ENCODE data around the gene TTC9C.
"Not testable (repeated sequence)": the region's sequence is repeated elsewhere in the genome, so short reads cannot be mapped to it uniquely, and the experiment has no call there.

Gene TTC9C, protein sequence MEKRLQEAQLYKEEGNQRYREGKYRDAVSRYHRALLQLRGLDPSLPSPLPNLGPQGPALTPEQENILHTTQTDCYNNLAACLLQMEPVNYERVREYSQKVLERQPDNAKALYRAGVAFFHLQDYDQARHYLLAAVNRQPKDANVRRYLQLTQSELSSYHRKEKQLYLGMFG

DNA sequence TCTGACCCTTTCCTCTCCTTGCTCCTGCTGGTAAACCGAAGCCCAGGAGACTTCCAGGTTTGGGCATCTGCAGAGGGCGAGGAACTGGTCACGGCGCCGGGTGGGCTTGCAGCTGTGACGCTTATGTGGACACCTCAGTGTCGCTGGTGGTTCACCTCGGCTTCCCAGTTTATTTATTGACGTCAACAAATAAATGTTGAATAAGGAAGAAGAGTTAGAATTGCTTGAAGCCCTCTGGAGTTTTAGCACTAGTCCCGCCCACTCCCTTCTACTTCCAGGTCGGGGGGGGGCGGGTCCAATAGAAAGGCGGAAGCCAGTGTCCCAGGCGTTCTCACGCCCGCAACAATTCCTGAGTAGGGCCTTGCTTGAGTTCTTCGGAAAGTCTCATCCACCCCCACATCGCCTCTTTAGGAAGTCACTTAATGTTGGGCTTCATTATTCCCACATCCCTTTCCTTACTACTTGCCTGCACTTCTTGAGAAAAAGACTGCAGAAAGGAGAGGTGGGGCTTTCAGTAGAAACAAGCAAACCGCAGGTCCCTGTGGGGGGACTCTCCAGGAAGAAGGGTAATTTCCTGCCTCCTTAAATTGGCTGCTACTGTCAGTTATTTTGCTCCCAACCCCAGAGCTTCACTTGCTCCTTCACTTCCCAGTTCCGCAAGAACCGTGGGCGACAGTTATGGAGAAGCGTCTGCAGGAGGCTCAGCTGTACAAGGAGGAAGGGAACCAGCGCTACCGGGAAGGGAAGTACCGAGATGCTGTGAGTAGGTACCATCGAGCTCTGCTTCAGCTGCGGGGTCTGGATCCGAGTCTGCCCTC is at the start of gene TTC9C:
TSS of gene TTC9C (plus strand) at position 316 of the 818 bp plus-strand sequence. CDS start at position 679, 363 bp downstream.
- DNase-seq, result peak; percentile 85

DNA sequence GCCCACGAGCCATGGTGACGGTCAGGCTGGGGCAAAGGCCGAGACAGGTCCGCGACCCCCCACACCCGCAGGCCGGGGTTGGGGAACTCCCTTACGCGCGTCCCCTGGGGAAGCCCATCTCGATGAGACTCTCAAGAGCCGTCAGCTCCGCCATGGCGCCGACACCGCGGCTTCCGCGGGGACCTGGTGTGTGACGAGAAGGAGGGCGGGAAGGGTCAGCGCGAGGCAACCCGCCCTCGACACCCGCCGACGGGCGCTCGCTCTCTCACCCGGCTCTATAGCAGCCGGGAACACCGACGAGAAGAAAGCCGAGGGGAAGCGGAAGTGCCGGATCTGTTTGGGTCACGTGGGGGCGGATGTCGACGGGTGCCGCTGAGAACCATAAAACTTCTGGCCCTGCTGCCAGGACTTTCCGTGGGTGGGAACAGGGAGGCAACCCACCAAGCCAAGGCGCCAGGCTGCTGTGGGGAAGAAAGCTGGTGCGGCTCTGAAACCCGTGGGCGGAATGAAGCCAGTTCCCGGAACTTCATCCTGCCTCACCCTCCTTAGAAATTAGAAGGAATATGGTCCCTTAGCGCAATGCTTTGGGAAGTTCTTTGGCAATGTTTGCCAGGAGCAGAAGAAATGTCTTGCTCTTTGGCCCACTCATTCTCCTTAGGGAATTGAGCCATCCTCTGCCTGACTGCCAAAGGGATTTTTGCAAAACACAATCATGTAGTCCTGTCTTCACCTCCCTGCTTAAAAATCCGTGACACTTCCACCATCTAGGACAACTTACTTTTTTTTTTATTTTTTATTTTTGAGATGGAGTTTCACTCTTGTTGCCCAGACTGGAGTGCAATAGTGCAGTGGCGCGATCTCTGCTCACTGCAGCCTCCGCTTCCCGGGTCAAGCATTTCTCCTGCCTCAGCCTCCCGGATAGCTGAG is 49.3 kb upstream of the TTC9C start, which contains the start of gene UBXN1:
TSS of gene UBXN1 (minus strand) at position 304 of the 927 bp plus-strand sequence. CDS start at position 154, 150 bp downstream.
- DNase-seq, result peak; percentile 88

DNA sequence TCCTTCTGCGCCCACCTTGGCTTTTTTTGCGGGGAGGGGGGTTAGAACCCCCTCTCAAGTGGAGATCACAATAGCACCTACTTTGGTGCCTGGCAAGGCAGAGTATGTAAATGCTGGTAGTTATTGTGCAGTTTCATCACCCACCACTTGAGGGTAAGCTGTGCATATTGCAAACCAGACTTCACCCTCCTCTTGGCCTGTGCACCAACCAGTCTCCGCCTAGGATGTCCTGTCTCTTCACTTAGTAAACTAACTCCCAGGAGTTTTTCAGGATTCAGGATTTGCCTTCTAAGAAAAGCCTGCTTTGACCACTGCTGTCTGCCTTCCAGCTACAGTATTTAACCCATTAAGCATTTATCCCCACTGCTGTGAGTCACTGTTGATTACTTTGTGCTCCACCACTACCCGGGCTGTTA is 47.5 kb upstream of the TTC9C start:
- DNase-seq, result peak; percentile 33

DNA sequence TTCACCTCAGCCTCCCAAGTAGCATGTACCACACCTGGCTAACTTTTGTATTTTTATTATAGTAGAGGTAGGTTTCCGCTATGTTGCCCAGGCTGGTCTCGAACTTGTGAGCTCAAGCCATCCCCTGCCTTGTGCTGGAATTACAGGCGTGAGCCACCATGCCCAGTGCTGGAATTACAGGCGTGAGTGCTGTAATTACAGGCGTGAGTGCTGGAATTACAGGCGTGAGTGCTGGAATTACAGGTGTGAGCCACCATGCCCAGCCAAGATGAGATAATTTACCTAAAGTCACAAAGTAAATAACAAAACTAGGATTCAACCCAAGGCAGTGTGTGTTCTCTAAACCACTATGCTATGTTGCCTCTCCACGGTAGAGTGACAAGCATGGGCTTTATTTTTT is 45.8 kb upstream of the TTC9C start:
- no peak for DNase-seq

DNA sequence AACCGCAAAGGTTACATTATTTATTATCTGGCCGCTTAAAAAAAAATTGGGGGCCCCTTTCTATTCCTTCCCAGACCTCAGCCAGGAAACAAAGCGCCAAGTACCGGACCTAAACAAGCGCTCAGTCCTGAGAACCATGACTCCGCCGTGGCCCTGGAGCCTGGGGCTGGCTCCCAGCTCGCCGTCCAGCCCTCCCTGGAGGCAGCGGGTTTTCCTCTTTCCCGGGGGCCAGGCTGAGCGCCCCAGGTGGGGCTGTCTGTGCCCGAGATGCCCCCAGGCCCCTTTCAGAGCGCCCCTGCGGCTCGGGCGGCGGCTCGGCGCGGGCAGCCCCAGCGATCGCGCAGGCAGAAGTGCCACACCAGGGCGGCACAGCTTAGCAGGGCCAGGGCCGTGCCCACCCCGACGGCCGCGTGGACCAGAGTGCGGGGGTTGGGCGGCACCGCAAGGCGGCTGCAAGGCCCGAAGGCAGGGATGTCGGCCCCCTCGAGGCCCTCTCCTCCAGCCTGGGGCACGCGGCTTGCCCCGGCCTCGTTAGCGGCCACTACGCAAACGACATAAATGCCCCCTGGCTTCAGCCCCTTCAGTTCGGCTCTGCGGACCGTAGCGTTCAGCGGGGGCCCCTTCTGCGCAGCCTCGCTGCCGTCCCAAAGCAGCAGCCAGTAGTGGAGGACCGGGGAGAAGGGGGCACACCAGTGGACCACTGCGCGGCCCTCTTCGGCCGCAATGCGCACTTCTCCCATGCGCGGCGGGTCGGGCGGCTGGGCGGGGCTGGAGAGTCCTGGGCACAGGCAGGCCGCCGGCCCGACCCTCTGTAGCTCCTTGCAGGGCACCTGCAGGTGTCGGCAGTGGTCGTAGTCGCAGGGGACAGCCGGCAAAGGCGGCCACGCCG is 40.5 kb upstream of the TTC9C start:
- no peak for DNase-seq

DNA sequence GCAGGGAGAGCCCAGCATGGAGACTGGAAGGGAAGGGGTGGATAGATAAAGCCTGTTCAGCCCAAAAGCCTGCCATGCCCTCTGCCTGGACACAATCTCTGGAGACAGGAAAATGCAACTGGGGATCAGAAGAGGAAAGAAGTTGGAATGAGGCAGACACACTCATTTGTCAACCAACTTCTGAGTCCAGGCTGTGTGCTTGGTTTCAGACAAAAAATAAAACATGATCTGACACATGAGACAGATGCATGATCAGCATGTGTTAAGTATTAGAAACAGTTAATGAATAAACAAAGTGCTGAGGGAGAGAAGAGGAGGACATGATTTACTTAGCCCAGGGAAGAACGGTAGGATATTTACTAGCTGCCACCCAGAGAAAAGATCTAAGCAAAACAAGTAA is 39.8 kb upstream of the TTC9C start:
- no peak for DNase-seq

DNA sequence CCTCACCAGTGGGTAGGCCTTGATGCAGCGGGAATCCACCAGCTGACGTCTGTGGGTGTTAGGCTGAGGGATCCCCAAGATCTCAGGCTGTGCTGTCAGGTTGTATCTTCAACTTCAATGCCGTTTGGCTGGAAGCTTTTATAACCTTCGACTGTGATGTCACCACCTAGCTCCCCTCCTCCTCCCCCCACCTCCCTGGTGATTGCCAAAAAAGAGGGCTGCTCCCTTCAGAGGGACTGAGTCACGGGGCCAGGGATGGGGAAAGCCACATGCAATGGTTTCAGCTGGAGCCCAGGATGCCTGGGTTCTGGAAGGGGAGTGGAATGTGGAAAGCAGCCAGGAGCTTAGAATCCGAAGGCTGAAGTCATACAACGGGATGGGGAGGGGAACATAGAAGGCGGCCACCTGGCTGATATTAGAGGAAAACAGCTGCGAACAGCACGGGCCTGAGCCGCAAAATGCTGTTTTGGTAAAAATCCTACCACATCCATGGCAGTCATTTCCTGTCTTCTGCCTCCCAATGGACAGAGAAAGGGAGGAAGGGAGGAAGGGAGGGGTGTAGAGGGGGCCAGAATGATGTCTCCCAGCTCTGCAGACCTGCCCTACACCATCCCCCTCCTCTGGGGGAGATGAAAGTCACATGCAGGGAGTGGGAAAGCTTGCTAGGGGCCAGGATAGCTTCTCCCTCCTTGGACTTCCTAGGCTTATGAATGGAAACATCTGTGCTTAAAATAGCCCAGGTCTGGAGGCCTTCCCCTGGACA is 38.7 kb upstream of the TTC9C start, which contains the start of gene LRRN4CL:
TSS of gene LRRN4CL (minus strand) at position 110 of the 763 bp plus-strand sequence. CDS start 1,022 bp downstream, outside the sequence.
- no peak for DNase-seq

DNA sequence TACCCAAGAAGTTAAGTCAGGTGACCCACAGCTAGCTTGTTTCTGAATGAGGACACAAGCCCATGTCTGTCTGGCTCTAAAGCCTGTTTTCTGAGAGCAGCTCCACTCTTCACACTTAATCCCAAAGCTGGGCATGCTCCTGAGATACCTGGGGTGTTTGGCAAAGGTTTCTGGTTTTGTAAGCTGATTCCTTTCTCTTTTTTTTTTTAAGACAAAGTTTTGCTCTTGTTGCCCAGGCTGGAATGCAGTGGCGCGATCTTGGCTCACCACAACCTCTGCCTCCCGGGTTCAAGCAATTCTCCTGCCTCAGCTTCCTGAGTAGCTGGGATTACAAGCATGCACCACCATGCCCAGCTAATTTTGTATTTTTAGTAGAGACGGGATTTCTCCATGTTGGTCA is 34.7 kb upstream of the TTC9C start:
- DNase-seq, result not testable (repeated sequence)

DNA sequence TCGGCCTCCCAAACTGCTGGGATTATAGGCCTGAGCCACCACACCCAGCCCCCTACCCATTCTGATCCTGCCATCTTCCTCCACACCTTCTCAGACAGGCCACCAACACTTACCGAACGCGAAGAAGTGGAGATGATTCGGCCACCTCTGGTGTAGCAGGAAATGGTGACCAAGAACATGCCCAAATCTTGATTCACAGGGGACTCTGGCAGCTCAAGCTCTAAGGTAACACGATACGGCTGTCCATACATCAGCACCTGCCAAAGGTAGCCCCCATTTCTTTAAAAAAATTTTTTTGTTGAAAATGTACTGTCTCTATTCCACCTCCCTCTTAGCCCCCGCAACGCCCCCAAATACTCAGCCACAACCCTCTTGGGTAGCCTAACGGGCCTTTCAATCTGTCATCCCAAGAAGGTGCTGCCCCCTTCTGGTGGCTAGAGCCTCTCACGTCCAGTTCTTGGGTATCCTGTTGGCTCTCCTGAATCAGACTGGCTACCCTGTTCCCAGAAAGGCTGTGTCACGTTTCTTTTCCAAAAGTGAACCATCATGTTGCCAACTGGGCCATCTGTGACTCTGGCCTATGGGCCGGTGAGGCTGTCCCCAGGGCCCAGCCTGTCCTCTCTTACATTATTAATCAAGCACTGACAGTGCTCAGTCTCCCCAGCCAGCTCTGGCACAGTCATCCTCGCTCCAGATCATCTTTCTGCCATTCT is 33.7 kb upstream of the TTC9C start:
- DNase-seq, result peak; percentile 77

DNA sequence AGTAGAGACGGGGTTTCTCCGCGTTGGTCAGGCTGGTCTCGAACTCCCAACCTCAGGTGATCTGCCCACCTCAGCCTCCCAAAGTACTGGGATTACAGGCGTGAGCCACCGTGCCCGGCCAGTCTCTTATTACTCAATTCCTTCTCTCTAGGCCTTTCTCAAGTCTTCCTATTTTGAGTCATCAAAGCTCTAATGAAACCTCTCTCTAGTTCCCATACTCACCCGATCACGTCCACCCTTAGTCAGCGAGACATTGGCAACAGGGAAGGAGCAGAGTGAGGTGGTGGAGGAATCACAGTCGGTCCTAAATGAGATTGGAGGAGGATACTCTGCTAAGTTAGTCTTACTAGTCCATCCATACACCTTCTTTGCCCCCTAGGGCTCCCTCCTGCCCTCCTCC is 26.0 kb upstream of the TTC9C start:
- DNase-seq, result no peak

DNA sequence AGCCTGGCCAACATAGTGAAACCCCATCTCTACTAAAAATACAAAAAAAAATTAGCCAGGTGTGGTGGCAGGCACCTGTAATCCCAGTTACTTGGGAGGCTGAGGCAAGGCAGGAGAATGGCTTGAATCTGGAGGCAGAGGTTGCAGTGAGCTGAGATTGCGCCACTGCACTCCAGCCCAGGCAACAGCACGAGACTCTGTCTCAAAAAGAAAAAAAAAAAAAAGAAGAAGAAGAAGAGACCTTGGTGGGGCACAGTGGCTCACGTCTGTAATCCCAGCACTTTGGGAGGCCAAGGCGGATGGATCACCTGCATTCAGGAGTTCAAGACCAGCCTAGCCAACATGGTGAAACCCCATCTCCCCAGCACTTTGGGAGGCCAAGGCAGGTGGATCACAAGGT is 24.4 kb upstream of the TTC9C start:
- DNase-seq, result not testable (repeated sequence)

DNA sequence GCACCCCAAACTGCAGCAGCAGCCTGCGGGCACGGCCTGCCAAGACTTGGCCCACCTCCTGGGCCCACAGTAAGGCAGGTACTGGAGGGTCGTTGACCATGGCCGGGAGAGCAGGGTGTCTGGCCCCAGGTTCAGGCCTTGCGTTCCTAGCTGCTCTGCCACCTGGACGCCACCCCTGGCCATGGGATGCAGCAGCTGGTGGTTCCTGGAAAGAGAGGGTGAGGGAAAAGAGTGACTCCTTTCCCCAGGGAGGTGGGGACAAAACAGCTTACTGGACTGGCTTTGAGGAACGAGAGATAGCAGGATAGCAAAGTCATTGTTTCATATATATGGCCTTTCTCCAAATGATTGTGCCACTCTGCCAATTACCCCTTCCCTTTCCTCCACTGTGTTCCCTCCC is 22.9 kb upstream of the TTC9C start:
- DNase-seq, result no peak

DNA sequence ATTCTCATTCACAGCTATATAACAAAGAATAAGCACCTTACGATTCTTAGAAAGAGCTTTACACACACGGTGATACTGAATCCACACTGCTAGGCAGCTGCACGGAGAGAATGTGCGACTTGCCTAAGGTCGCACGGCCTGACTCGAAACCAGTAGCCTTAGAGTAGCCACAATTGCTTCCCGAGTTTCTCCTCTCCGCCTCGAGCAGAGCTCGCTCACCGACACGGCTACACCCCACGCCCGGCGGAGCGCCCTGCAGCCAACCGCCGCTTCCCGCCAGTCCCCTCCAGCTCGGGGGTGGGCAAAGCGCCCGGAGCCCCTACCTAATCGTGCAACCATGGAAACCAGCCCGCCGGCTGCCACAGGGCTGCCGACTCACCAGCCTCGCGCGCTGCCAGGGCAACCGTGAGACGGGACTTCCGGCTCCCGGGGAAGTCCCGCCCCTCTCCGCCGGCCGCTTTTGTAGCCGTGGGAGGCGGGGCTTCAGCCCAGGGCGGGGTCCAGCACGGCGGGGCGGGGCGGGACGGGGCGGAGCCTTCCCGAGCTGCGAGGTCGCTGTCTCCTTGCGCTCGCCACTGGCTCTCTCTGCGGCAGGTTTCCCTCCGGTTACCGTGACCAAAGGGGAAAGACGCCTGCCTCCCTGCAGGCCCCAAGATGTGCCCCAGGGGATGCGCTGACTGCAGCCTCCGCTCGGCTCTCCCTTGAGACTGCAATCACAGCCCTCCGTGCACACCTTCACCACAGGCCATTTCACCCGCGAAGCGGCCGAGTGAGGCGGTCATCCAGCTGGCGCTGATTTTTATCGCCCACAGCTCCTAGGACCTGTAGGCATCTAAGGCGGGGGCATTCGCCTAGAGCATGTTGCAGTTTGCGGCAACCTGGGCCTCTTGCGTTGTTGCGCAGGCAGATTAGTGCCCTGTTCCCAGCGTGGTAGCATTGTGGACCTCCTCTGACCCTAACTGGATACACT is 22.1 kb upstream of the TTC9C start:
- peak; percentile 92 for DNase-seq

DNA sequence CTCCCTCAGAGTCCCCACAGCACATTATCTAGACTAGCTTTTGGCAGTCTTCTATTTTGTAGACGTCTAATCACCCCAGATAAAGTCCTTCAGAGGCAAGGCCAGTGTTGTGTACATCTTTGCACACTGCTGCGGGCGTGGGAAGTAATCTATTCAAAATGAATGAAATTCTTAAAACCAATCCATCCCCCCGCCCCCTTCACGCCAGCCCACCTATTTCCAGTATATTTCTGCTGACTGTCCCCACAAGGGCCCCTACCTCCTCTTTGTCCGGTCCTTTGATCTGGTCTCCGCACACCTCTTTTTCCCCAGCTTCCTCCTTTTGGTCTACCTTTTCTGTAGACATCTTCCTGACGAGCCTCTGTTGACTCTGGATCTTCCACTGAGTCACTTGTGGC is 21.4 kb upstream of the TTC9C start:
- DNase-seq, result no peak

DNA sequence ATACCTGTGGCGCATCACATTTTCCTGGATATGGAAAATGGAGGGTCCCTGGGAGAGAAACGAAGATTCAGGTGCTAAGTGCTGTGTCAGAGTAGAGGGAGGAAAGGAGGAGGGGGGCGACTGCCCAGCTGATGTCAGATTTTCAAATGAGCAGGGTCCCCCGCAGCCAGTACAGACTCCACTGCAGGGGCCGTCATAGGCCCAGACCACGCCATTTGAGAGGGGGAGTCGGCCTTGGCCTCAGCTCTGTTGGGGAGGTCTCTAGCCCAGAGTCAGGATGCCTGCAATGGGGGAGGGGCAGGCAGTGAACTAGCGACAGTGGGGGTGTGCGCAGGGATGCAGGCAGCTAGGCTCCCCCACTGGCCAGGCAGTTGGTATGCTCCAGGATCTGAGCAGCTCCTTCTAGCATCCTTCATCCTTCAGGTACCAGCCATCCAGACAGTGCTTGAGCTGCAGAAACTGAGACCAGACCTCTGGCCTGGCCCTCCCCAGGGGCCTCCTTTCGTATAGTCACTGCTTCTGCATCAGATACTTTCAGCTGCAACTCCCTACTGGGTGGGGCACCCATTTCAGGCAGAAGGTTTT is 20.9 kb upstream of the TTC9C start, which contains the start of the genes BSCL2 and GNG3:
TSS of gene BSCL2 (minus strand) at position 148 of the 585 bp plus-strand sequence. CDS start 229 bp downstream, outside the sequence.
TSS of gene GNG3 (plus strand) at position 400 of the 585 bp plus-strand sequence. CDS start 620 bp downstream, outside the sequence.
- no peak for DNase-seq

DNA sequence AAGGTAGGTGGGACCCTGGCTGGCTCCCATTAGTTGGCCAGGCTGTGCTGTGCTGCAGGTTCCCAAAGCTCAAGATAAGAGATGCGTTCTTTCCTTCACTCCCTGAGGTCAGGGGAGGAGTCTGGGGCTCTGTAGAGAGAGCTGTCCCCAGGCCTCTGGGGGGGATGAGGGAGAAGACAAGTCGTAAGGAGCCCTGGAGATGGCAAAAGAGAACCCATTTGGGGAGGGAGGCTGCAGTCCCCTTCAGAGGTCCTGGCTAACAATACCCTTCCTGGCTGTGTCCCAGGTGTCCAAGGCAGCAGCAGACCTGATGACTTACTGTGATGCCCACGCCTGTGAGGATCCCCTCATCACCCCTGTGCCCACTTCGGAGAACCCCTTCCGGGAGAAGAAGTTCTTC is 19.9 kb upstream of the TTC9C start:
- no peak for DNase-seq

DNA sequence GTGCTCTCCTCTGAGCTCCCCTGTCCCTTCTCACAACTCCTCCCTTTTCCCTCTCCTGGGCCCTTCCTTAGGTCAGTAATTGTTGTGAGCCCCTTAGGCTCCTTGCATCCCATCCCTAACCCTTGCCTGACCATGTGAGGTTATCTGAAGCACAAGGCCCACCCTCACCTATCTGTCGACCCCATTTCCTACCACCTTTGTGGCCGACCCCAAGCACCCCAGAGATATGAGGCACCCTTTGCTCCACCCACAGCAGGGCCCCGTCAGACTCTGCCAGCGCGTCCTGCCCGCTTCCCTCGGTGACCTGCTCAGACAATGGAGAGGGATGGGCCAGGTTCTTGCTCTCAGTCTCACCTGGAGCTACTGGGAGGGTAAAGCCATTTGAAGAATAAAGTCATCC is 19.5 kb upstream of the TTC9C start:
- peak; percentile 42 for DNase-seq

DNA sequence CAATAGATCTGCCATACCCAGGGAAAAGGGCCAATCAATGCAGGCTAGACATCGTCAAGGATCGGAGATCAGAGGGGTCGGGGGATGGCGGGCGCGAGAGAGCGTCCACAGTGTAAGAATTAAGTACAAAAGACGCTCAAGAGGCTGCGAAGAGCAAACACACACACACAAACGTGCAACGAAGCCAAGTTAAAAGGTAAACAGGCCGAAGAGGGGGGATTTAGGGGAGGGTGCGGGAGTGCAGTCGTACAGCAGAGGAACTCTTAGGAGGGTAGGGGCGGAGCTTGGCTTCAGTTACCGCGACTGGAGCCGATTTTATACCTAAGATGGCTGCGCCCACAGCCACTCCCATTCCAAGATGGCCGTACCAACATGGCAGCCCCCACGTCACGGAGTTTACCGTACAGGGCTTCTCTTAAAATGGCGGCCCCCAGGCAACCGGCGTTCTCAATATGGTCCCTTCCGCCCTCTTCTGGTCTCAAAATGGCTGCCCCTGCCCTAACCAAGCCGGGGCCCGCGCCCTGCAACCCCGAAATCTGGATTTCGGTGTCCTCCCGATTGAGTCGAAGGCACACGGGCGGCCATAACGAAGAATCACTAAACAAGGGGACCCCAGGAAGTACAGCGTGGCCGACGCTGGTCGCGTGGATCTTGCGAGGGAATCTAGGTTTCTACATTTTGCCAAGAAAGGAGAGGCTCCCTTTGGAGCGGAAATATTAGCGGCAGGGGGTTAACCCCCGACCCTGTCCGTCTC is 18.9 kb upstream of the TTC9C start:
- peak; percentile 96 for DNase-seq
